CD4-positive, alpha-beta T cell treated with Interleukin-10 for 1 hour (primary cell): ENCODE data around the gene BARX2.

ENCODE experiments used
- DNase-seq: peaks from one replicate; pipeline ENCODE4 v3.0.0-alpha.2; 2020

BARX2 gene

GRCh38 chr11:129375751-129376657 is at the start of gene BARX2:
BARX2 (plus strand) TSS chr11:129375848; CDS start chr11:129376036, 188 bp downstream.
- no peak for DNase-seq

- DNase-seq: no peak
Observed at GRCh38 chr11:129326921-129327320, 48.7 kb upstream of the BARX2 start.

GRCh38 chr11:129327708-129328107 is 47.9 kb upstream of the BARX2 start:
- peak; percentile 1 for DNase-seq

GRCh38 chr11:129328756-129329155 is 46.9 kb upstream of the BARX2 start:
- DNase-seq: no peak

GRCh38 chr11:129331217-129331616 is 44.4 kb upstream of the BARX2 start:
- DNase-seq: no peak

- peak; percentile 52 for DNase-seq
Observed at GRCh38 chr11:129331871-129332274, 43.8 kb upstream of the BARX2 start.

GRCh38 chr11:129333873-129334272 is 41.8 kb upstream of the BARX2 start:
- no peak for DNase-seq

- DNase-seq: peak; percentile 38
Observed at GRCh38 chr11:129344301-129344940, 31.2 kb upstream of the BARX2 start.

GRCh38 chr11:129346916-129347315 is 28.7 kb upstream of the BARX2 start:
- DNase-seq: no peak

GRCh38 chr11:129348813-129349212 is 26.8 kb upstream of the BARX2 start:
- DNase-seq: no peak

GRCh38 chr11:129352676-129353075 is 23.0 kb upstream of the BARX2 start:
- DNase-seq: no peak

- no peak for DNase-seq
Observed at GRCh38 chr11:129354691-129355090, 21.0 kb upstream of the BARX2 start.

GRCh38 chr11:129359748-129360147 is 15.9 kb upstream of the BARX2 start:
- no peak for DNase-seq

GRCh38 chr11:129364143-129364654 is 11.4 kb upstream of the BARX2 start:
- peak; percentile 75 for DNase-seq

- DNase-seq: no peak
Observed at GRCh38 chr11:129365816-129366215, 9.8 kb upstream of the BARX2 start.

GRCh38 chr11:129366737-129367597 is 8.7 kb upstream of the BARX2 start:
- no peak for DNase-seq

GRCh38 chr11:129368889-129369672 is 6.6 kb upstream of the BARX2 start:
- no peak for DNase-seq

GRCh38 chr11:129370715-129371114 is 4.9 kb upstream of the BARX2 start:
- DNase-seq: no peak

GRCh38 chr11:129372609-129373488 is 2.8 kb upstream of the BARX2 start:
- no peak for DNase-seq

GRCh38 chr11:129373489-129373953 is 2.1 kb upstream of the BARX2 start:
- no peak for DNase-seq
